Gastrocnemius medialis (tissue), 4 donors: ENCODE data around the gene THEMIS2. TPM values are rescaled to one million over a fixed set of nuclear protein-coding genes. Genes with fewer than 3 reads are reported as not detected.
A peak's percentile ranks its signal among the peaks of the same experiment; 100 is the strongest.
"Not testable (repeated sequence)": the region's sequence is repeated elsewhere in the genome, so short reads cannot be mapped to it uniquely, and the experiment has no call there.

Experiments used
- ATAC-seq, 2 donors: fragments of 150-250 bp; one replicate each; pipeline ENCODE4 v1.9.1; 2016
- DNase-seq, 2 donors: peaks; one replicate each; pipeline ENCODE4 v3.0.0-alpha.2; 2019
- H3K27ac ChIP-seq, 4 donors: fragments of 200-600 bp; sonication (generic); 1 replicate in 1 of 4; 2 replicates in 3 of 4; pipeline ENCODE4 v1.5.1; 2016 to 2018; ENCODE audit warnings: mild to moderate bottlenecking in 2 of 4, moderate library complexity in 1 of 4
- H3K27me3 ChIP-seq, 3 donors: fragments of 200-600 bp; sonication (generic) in 2 of 3; 1 replicate in 1 of 3; 2 replicates in 2 of 3; pipeline versions ENCODE4 v1.5.1 to v1.6.0; 2016 to 2019; ENCODE audit warnings: mild to moderate bottlenecking in 1 of 3, moderate library complexity in 1 of 3
- H3K36me3 ChIP-seq, 2 donors: fragments of 200-600 bp; sonication (generic) in 1 of 2; one replicate each; pipeline ENCODE4 v1.5.1; 2017 to 2018
- H3K4me1 ChIP-seq, 2 donors: fragments of 200-600 bp; sonication (generic) in 1 of 2; one replicate each; pipeline ENCODE4 v1.5.1; 2016 to 2017; ENCODE audit warnings: mild to moderate bottlenecking in 2 of 2
- H3K4me3 ChIP-seq, 4 donors: fragments of 200-600 bp; sonication (generic) in 3 of 4; 1 replicate in 1 of 4; 2 replicates in 3 of 4; pipeline ENCODE4 v1.5.1; 2016 to 2019; ENCODE audit warnings: mild to moderate bottlenecking in 2 of 4
- H3K9me3 ChIP-seq, 3 donors: fragments of 200-600 bp; sonication (generic) in 2 of 3; 1 replicate in 1 of 3; 2 replicates in 2 of 3; pipeline ENCODE4 v1.5.1; 2016 to 2019
- POLR2A ChIP-seq, 2 donors: fragments of 450-650 bp; IDR thresholded peaks; one replicate each; pipeline ENCODE4 v1.6.1; 2017; ENCODE audit warnings: antibody characterized with exemption in 2 of 2, mild to moderate bottlenecking in 2 of 2, moderate library complexity in 2 of 2
- in situ Hi-C, 4 donors: fragments of 200-750 bp; cut with MboI; loops; one replicate each; pipeline versions ENCODE4 v1.15.0 to v1.8.0; 2017; ENCODE audit warnings: low sequenced_read_pairs in 4 of 4
- intact Hi-C: fragments of 100-400 bp; cut with DNase I; formaldehyde crosslinking; loops from one replicate; pipeline ENCODE4 v1.15.1; 2023; ENCODE audit warnings: low total_unique reads
- total RNA-seq, 4 donors: library from RNA; depleted of rRNA; stranded (reverse); fragments of >200 nt; gene quantifications; one replicate each; pipeline versions ENCODE4 v1.1.0 to v1.2.3, GENCODE V29; 2016
- TF ChIP-seq, protein P1 (sequence below), 5 experiments: fragments of 450-650 bp in 3 of 5; fragments of 200-600 bp in 2 of 5; sonication (generic) in 2 of 5; IDR thresholded peaks in 4 of 5; conservative IDR thresholded peaks in 1 of 5; 1 replicate in 4 of 5; 2 replicates in 1 of 5; pipeline ENCODE4 v1.5.1; 2016 to 2019; ENCODE audit warnings: antibody characterized with exemption in 5 of 5, mild to moderate bottlenecking in 3 of 5, moderate library complexity in 3 of 5

Gene THEMIS2
- total RNA-seq, 4 donors from 2014 or later, result 2.3 to 10.8 (median 7.6) TPM

- DNase-seq (no peak), ATAC-seq (no peak)
- H3K4me3 ChIP-seq, result no peak overlapping the region
- intact Hi-C loops (no loop called here), in situ Hi-C loops (loop anchor here in 1 of 4 donors (25.0 kb wide), 1 partner anchor 118 kb away; no protein-coding TSS in a partner anchor)
- H3K36me3 ChIP-seq, result no peaks in the 10 kb centered on the region
- peaks cover 6 to 14% (median 12%) of the 10 kb centered on the region in 3 donors for H3K27me3 ChIP-seq
- H3K27ac ChIP-seq, result no peak overlapping the region
- H3K9me3 ChIP-seq, result no peaks in the 10 kb centered on the region
- peaks cover 0 to 7% of the 10 kb centered on the region in 2 donors for H3K4me1 ChIP-seq
- TF ChIP-seq POLR2A (IDR thresholded peaks at IDR 0.05), result no peak
- TF ChIP-seq, protein P1, sequence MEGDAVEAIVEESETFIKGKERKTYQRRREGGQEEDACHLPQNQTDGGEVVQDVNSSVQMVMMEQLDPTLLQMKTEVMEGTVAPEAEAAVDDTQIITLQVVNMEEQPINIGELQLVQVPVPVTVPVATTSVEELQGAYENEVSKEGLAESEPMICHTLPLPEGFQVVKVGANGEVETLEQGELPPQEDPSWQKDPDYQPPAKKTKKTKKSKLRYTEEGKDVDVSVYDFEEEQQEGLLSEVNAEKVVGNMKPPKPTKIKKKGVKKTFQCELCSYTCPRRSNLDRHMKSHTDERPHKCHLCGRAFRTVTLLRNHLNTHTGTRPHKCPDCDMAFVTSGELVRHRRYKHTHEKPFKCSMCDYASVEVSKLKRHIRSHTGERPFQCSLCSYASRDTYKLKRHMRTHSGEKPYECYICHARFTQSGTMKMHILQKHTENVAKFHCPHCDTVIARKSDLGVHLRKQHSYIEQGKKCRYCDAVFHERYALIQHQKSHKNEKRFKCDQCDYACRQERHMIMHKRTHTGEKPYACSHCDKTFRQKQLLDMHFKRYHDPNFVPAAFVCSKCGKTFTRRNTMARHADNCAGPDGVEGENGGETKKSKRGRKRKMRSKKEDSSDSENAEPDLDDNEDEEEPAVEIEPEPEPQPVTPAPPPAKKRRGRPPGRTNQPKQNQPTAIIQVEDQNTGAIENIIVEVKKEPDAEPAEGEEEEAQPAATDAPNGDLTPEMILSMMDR (IDR thresholded peaks at IDR 0.05 in 4 of 5, conservative IDR thresholded peaks at IDR 0.05 in 1 of 5), result no peak
Measured at GRCh38 chr1:27869719-27870085, 2.6 kb upstream of the THEMIS2 start.

DNA sequence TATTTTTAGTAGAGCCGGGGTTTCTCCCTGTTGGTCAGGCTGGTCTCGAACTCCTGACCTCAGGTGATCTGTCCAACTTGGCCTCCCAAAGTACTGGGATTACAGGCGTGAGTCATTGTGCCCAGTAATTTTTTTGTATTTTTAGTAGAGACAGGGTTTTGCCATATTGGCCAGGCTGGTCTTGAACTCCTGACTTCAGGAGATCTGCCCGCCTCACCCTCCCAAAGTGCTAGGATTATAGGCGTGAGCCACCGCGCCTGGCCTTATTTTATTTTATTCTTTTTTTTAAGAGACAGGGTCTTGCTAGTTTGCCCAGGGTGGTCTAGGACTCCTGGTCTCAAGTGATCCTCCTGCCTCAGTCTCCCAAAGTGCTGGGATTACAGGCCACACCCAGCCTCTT lies 1.3 kb upstream of the THEMIS2 start:
- H3K36me3 ChIP-seq, H3K4me3 ChIP-seq, ATAC-seq, intact Hi-C loops, DNase-seq, H3K9me3 ChIP-seq, H3K27ac ChIP-seq, H3K4me1 ChIP-seq: not testable (repeated sequence)
- H3K27me3 ChIP-seq, result peaks cover 6 to 14% (median 12%) of the 10 kb centered on the region in 3 donors
- in situ Hi-C loops, result loop anchor here in 1 of 4 donors (25.0 kb wide), 1 partner anchor 116 kb away; no protein-coding TSS in a partner anchor

DNA sequence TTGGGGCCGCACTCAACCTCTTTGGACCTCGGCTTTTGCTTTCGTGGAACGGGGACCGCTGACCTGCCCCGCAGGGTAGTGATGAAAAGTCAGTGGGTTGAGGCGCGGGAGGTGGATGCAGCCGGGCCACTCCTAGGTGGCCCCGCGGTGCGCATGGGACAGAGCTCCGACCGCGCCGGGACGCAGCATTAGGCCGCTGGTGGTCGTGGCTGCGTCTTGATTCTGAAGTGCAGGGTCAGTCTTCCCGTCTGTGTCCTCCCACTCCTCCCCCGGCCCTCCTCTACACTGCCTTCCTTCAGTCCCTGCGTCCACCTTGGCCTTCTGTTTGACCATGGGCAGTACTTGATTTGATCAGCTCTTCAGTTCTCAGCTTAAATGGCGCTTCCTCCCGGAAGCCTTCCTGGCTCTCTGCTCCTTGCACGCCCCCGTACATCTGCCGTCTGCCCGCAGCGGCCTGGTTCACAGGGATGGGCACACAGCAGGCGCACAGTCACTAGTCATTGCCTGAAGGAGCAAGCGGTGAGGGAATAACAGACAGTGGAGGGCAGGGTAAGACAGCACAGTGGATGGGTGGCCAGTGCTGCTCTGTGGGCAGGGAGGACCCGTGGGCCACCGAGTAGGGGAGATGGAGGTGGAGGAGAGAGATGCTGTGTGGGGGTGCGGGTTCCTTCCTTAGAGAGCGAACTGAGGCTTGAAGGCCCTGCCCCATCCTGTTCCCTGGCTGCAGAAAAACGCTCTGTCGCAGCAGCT lies 633 bp downstream of the THEMIS2 start:
- intact Hi-C loops, result no loop called here
- in situ Hi-C loops, result loop anchor here in 1 of 4 donors (25.0 kb wide), 1 partner anchor 114 kb away; no protein-coding TSS in a partner anchor
- peak overlapping the region; percentile 38 to 59 (median 55) for H3K27ac ChIP-seq
- ATAC-seq (no peak), DNase-seq (no peak)
- H3K4me1 ChIP-seq, result peaks cover 0 to 7% of the 10 kb centered on the region in 2 donors
- no peaks in the 10 kb centered on the region for H3K36me3 ChIP-seq
- peak overlapping the region; percentile 60 to 81 (median 67) for H3K4me3 ChIP-seq
- peaks cover 6 to 14% (median 12%) of the 10 kb centered on the region in 3 donors for H3K27me3 ChIP-seq
- H3K9me3 ChIP-seq, result no peaks in the 10 kb centered on the region
- TF ChIP-seq, protein P1 (IDR thresholded peaks at IDR 0.05 in 4 of 5, conservative IDR thresholded peaks at IDR 0.05 in 1 of 5), result no peak

DNA sequence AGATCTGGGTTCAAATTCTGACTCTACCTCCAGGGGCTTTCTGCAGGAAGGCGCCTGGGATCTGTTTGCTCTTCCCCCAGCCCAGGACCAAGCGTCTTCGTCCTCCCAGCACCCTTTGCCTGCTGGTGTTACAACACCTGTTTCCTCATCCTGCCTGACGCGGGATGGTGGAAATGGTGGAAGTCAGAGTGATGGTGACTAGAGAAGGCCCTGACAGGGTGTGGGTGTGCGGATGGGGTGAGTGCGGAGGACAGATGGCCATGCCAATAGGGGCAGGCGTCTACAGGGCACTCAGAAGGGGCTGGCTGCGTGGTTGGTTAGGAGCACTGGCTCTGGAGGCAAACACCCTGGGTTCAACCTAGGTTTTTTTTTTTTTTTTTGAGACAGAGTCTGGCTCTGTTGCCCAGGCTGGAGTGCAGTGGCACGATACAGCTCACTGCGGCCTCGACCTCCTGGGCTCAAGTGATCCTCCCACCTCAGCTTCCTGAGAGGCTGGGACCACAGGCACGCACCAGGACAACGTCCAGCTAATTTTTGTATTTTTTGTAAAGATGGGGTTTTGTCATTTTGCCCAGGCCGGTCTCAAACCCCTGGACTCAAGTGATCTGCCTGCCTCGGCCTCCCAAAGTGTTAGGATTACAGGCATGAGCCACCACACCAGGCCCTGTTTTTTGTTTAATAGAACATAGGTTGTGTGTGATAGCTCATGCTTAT lies 1.5 kb downstream of the THEMIS2 start:
- in situ Hi-C loops (loop anchor here in 1 of 4 donors (25.0 kb wide), 1 partner anchor 113 kb away; no protein-coding TSS in a partner anchor), intact Hi-C loops (no loop called here)
- H3K9me3 ChIP-seq, result no peaks in the 10 kb centered on the region
- ATAC-seq, result no peak
- H3K4me3 ChIP-seq, result peak overlapping the region in 2 of 4 donors; percentile 60 to 64
- H3K4me1 ChIP-seq, result peaks cover 0 to 7% of the 10 kb centered on the region in 2 donors
- H3K27me3 ChIP-seq, result peaks cover 6 to 14% (median 12%) of the 10 kb centered on the region in 3 donors
- no peak for DNase-seq
- TF ChIP-seq POLR2A (IDR thresholded peaks at IDR 0.05), result peak in 1 of 2 donors; percentile 15
- TF ChIP-seq, protein P1 (IDR thresholded peaks at IDR 0.05 in 4 of 5, conservative IDR thresholded peaks at IDR 0.05 in 1 of 5), result no peak
- peak overlapping the region; percentile 38 to 66 (median 55) for H3K27ac ChIP-seq
- H3K36me3 ChIP-seq, result no peaks in the 10 kb centered on the region
